Astrocyte of the hippocampus (primary cell): ENCODE data around the gene NPFFR1.
A peak's percentile ranks its signal among the peaks of the same experiment; 100 is the strongest.
"Not testable (repeated sequence)": the region's sequence is repeated elsewhere in the genome, so short reads cannot be mapped to it uniquely, and the experiment has no call there.

Experiments used
- DNase-seq: peaks from one replicate; pipeline ENCODE4 v3.0.0; 2011; ENCODE audit warnings: low read depth, low spot score

The NPFFR1 gene

GRCh38 chr10:70286616-70287015, 2.8 kb upstream of the NPFFR1 start:
- no peak for DNase-seq

GRCh38 chr10:70285476-70285831, 1.6 kb upstream of the NPFFR1 start:
- no peak for DNase-seq

- no peak for DNase-seq
Observed at GRCh38 chr10:70284542-70285475, 1.0 kb upstream of the NPFFR1 start.

- DNase-seq: no peak
Observed at GRCh38 chr10:70283071-70283444, 746 bp downstream of the NPFFR1 start.

- no peak for DNase-seq
Observed at GRCh38 chr10:70281609-70282008, 2.2 kb downstream of the NPFFR1 start.

GRCh38 chr10:70280099-70280498, 3.7 kb downstream of the NPFFR1 start:
- no peak for DNase-seq

GRCh38 chr10:70277396-70278030, 6.3 kb downstream of the NPFFR1 start:
- DNase-seq: no peak

- peak; percentile 89 for DNase-seq
Observed at GRCh38 chr10:70274643-70275042, 9.2 kb downstream of the NPFFR1 start.

GRCh38 chr10:70272925-70273316, 10.9 kb downstream of the NPFFR1 start:
- no peak for DNase-seq

- no peak for DNase-seq
Observed at GRCh38 chr10:70271996-70272924, 11.5 kb downstream of the NPFFR1 start.

GRCh38 chr10:70270952-70271351, 12.9 kb downstream of the NPFFR1 start:
- DNase-seq: no peak

GRCh38 chr10:70269741-70270140, 14.1 kb downstream of the NPFFR1 start:
- no peak for DNase-seq

GRCh38 chr10:70268376-70268775, 15.4 kb downstream of the NPFFR1 start:
- no peak for DNase-seq

GRCh38 chr10:70267161-70267933, 16.5 kb downstream of the NPFFR1 start:
- peak; percentile 91 for DNase-seq

- DNase-seq: no peak
Observed at GRCh38 chr10:70266701-70267100, 17.1 kb downstream of the NPFFR1 start.

GRCh38 chr10:70266056-70266455, 17.7 kb downstream of the NPFFR1 start:
- DNase-seq: no peak

- peak; percentile 29 for DNase-seq
Observed at GRCh38 chr10:70265032-70265689, 18.6 kb downstream of the NPFFR1 start.

- no peak for DNase-seq
Observed at GRCh38 chr10:70260734-70261133, 23.1 kb downstream of the NPFFR1 start.

GRCh38 chr10:70260259-70260658, 23.5 kb downstream of the NPFFR1 start:
- DNase-seq: no peak

- DNase-seq: no peak
Observed at GRCh38 chr10:70258216-70258615, 25.6 kb downstream of the NPFFR1 start.

GRCh38 chr10:70257816-70258215, 26.0 kb downstream of the NPFFR1 start:
- not testable (repeated sequence) for DNase-seq
